ENCODE measurements around the gene ICAM4. TPM values are rescaled to one million over a fixed set of nuclear protein-coding genes. Genes with fewer than 3 reads are reported as not detected.
A peak's percentile ranks its signal among the peaks of the same experiment; 100 is the strongest.
"Not testable (repeated sequence)": the region's sequence is repeated elsewhere in the genome, so short reads cannot be mapped to it uniquely, and the experiment has no call there.

The ICAM4 gene
- total RNA-seq, 1 donor from 2014 or later: 0.85 TPM

- DNase-seq: no peak
Observed at GRCh38 chr19:10320602-10321416, 34.1 kb downstream of the ICAM4 start.

- no peak for DNase-seq
Observed at GRCh38 chr19:10321417-10321797, 34.7 kb downstream of the ICAM4 start.

GRCh38 chr19:10321874-10322835 is 35.4 kb downstream of the ICAM4 start:
- DNase-seq: no peak

- no peak for DNase-seq
Observed at GRCh38 chr19:10325732-10326131, 39.0 kb downstream of the ICAM4 start.

GRCh38 chr19:10327793-10328192 is 41.0 kb downstream of the ICAM4 start:
- DNase-seq: no peak

- no peak for DNase-seq
Observed at GRCh38 chr19:10328558-10329429, 42.0 kb downstream of the ICAM4 start.

- no peak for DNase-seq
Observed at GRCh38 chr19:10329555-10329954, 42.8 kb downstream of the ICAM4 start.

- no peak for DNase-seq
Observed at GRCh38 chr19:10332158-10332964, 45.6 kb downstream of the ICAM4 start.

GRCh38 chr19:10332965-10333757 is 46.4 kb downstream of the ICAM4 start, which contains the start of gene RAVER1:
RAVER1 (minus strand) TSS chr19:10333529; CDS start chr19:10333507, 22 bp downstream.
- DNase-seq: peak; percentile 99

GRCh38 chr19:10333758-10334587 is 47.2 kb downstream of the ICAM4 start:
- DNase-seq: no peak

GRCh38 chr19:10334588-10335351 is 48.0 kb downstream of the ICAM4 start:
- peak; percentile 98 for DNase-seq

GRCh38 chr19:10335352-10335985 is 48.7 kb downstream of the ICAM4 start:
- no peak for DNase-seq

- not testable (repeated sequence) for DNase-seq
Observed at GRCh38 chr19:10336725-10337124, 50.0 kb downstream of the ICAM4 start.

Other genes with a start within 250 kb of the ICAM4 start
- 29.4 and 31.6 TPM in 2 replicates for gene SHFL, start 200.6 kb upstream of the ICAM4 start, total RNA-seq
- 0.28 and 0.68 TPM in 2 replicates for gene ANGPTL6, start 184.3 kb upstream of the ICAM4 start, total RNA-seq
- gene PPAN, start 180.6 kb upstream of the ICAM4 start, total RNA-seq: 23.4 and 25.4 TPM in 2 replicates
- gene P2RY11, start 175.3 kb upstream of the ICAM4 start, total RNA-seq: 2.6 and 4.6 TPM in 2 replicates
- gene EIF3G, start 167.1 kb upstream of the ICAM4 start, total RNA-seq: 307 and 366 TPM in 2 replicates
- 37.9 and 67.9 TPM in 2 replicates for gene DNMT1, start 92.0 kb upstream of the ICAM4 start, total RNA-seq
- gene S1PR2, start 55.6 kb upstream of the ICAM4 start, total RNA-seq: 0.70 and 0.85 TPM in 2 replicates
- gene MRPL4, start 34.7 kb upstream of the ICAM4 start, total RNA-seq: 19.9 and 44.6 TPM in 2 replicates
- 21.3 and 59.7 TPM in 2 replicates for gene ICAM1, start 15.8 kb upstream of the ICAM4 start, total RNA-seq
- 0.09 and 0.17 TPM in 2 replicates for gene ICAM5, start 3.0 kb downstream of the ICAM4 start, total RNA-seq
- gene ZGLP1, start 22.9 kb downstream of the ICAM4 start, total RNA-seq: 0.47 and 1.4 TPM in 2 replicates
- 18.7 and 25.4 TPM in 2 replicates for gene FDX2, start 29.1 kb downstream of the ICAM4 start, total RNA-seq
- gene RAVER1, start 46.6 kb downstream of the ICAM4 start, total RNA-seq: 13.3 and 30.9 TPM in 2 replicates
- 7.2 and 9.4 TPM in 2 replicates for gene ICAM3, start 52.7 kb downstream of the ICAM4 start, total RNA-seq
- 95.6 and 110 TPM in 2 replicates for gene TYK2, start 93.6 kb downstream of the ICAM4 start, total RNA-seq
- 367 and 370 TPM in 2 replicates for gene CDC37, start 116.6 kb downstream of the ICAM4 start, total RNA-seq
- 2.2 and 5.3 TPM in 2 replicates for gene PDE4A, start 133.6 kb downstream of the ICAM4 start, total RNA-seq
- gene KEAP1, start 216.4 kb downstream of the ICAM4 start, total RNA-seq: 125 and 147 TPM in 2 replicates
- gene S1PR5, start 230.5 kb downstream of the ICAM4 start, total RNA-seq: under 0.01 TPM in 1 of 2 replicates, not detected in the other